GM23338 (cell line): ENCODE results near the gene TBC1D12. TPM values are rescaled to one million over a fixed set of nuclear protein-coding genes. Genes with fewer than 3 reads are reported as not detected.

ENCODE experiments used
- ATAC-seq: fragments of 200-7000 bp; cut with Tn5 transposase; 3 replicates; pipeline ENCODE4 v1.9.1; 2020
- DNase-seq: peaks from one replicate; pipeline ENCODE4 v3.0.0-alpha.2; 2015; ENCODE audit warnings: low spot score
- H2AFZ ChIP-seq: fragments of 200-600 bp; sonication (generic); 2 replicates; pipeline ENCODE4 v1.8.0; 2016; ENCODE audit warnings: antibody characterized with exemption, mild to moderate bottlenecking, moderate library complexity
- H3F3A ChIP-seq: fragments of 200-600 bp; sonication (generic); replicated peaks from 2 replicates; pipeline ENCODE4 v1.8.0; 2017; ENCODE audit warnings: antibody characterized with exemption, mixed run types, low read depth
- H3K27ac ChIP-seq: fragments of 200-600 bp; sonication (generic); 2 replicates; pipeline ENCODE4 v1.6.1; 2016; ENCODE audit warnings: low read depth
- H3K27me3 ChIP-seq: fragments of 200-600 bp; sonication (generic); 2 replicates; pipeline ENCODE4 v1.8.0; 2016; ENCODE audit warnings: mild to moderate bottlenecking, mixed run types, moderate library complexity; ENCODE audit not compliant: insufficient read depth
- H3K36me3 ChIP-seq: fragments of 200-600 bp; sonication (generic); 2 replicates; pipeline ENCODE4 v1.8.0; 2016; ENCODE audit warnings: mild to moderate bottlenecking; ENCODE audit not compliant: insufficient read depth
- H3K4me1 ChIP-seq: fragments of 200-600 bp; sonication (generic); 2 replicates; pipeline ENCODE4 v1.8.0; 2016; ENCODE audit warnings: mild to moderate bottlenecking, moderate library complexity; ENCODE audit not compliant: insufficient read depth
- H3K4me2 ChIP-seq: fragments of 200-600 bp; sonication (generic); 2 replicates; pipeline ENCODE4 v1.7.1; 2017; ENCODE audit warnings: mixed run types
- H3K4me3 ChIP-seq: fragments of 200-600 bp; sonication (generic); 2 replicates; pipeline ENCODE4 v1.6.1; 2016; ENCODE audit warnings: mixed run types
- H3K79me2 ChIP-seq: fragments of 200-600 bp; sonication (generic); replicated peaks from 2 replicates; pipeline ENCODE4 v1.8.0; 2017; ENCODE audit warnings: mild to moderate bottlenecking; ENCODE audit not compliant: insufficient read depth
- H3K9me2 ChIP-seq: fragments of 200-600 bp; sonication (generic); 2 replicates; pipeline ENCODE4 v1.8.0; 2017; ENCODE audit not compliant: insufficient read depth
- H4K20me1 ChIP-seq: fragments of 200-600 bp; sonication (generic); replicated peaks from 2 replicates; pipeline ENCODE4 v1.8.0; 2017; ENCODE audit warnings: mild to moderate bottlenecking; ENCODE audit not compliant: insufficient read depth
- H3K27ac Mint-ChIP-seq: 2 replicates; pipeline ENCODE4 v1.8.0; 2020; ENCODE audit warnings: inconsistent platforms, mild to moderate bottlenecking, moderate library complexity, mixed read lengths
- H3K27me3 Mint-ChIP-seq: 3 replicates; pipeline ENCODE4 v1.8.0; 2022; ENCODE audit warnings: low read depth, mild to moderate bottlenecking, moderate library complexity, mixed read lengths, inconsistent platforms; ENCODE audit not compliant: insufficient read depth, poor library complexity
- H3K36me3 Mint-ChIP-seq: 3 replicates; pipeline ENCODE4 v1.8.0; 2021; ENCODE audit warnings: low read depth, mild to moderate bottlenecking, inconsistent platforms, moderate library complexity, mixed read lengths
- H3K4me1 Mint-ChIP-seq: 3 replicates; pipeline ENCODE4 v1.8.0; 2020; ENCODE audit warnings: mild to moderate bottlenecking, inconsistent platforms, mixed read lengths
- H3K4me3 Mint-ChIP-seq: 3 replicates; pipeline ENCODE4 v1.8.0; 2021; ENCODE audit warnings: moderate library complexity, mild to moderate bottlenecking, inconsistent platforms, mixed read lengths
- H3K9me3 Mint-ChIP-seq: 3 replicates; pipeline ENCODE4 v1.8.0; 2020; ENCODE audit warnings: moderate library complexity, mild to moderate bottlenecking, inconsistent platforms, mixed read lengths
- CREB1 ChIP-seq: fragments of 250-450 bp; sonication (Bioruptor Pico); IDR thresholded peaks from 2 replicates; pipeline ENCODE4 v1.5.0; 2020; ENCODE audit warnings: low read depth, mild to moderate bottlenecking, moderate library complexity
- EZH2 ChIP-seq: fragments of 200-600 bp; sonication (generic); IDR thresholded peaks from one replicate; pipeline ENCODE4 v1.8.0; 2017; ENCODE audit warnings: antibody characterized with exemption, mild to moderate bottlenecking, low read depth; ENCODE audit not compliant: unreplicated experiment
- EZH2phosphoT487 ChIP-seq: fragments of 200-600 bp; sonication (generic); IDR thresholded peaks from one replicate; pipeline ENCODE4 v1.8.1; 2018; ENCODE audit warnings: antibody characterized with exemption; ENCODE audit not compliant: unreplicated experiment
- JUNB ChIP-seq: IDR thresholded peaks from one replicate; pipeline ENCODE4 v1.6.1; 2016; ENCODE audit warnings: antibody characterized with exemption; ENCODE audit not compliant: unreplicated experiment
- NANOG ChIP-seq: IDR thresholded peaks from 2 replicates; pipeline ENCODE4 v1.6.1; 2016; ENCODE audit warnings: antibody characterized with exemption, borderline replicate concordance
- POLR2AphosphoS5 ChIP-seq: IDR thresholded peaks from 2 replicates; pipeline ENCODE4 v1.6.1; 2016; ENCODE audit warnings: antibody characterized with exemption, low read depth
- STAT1 ChIP-seq: IDR thresholded peaks from one replicate; pipeline ENCODE4 v1.6.1; 2016; ENCODE audit warnings: antibody characterized with exemption; ENCODE audit not compliant: unreplicated experiment
- ZNF114 ChIP-seq: fragments of 250-450 bp; sonication (Bioruptor Pico); IDR thresholded peaks from 2 replicates; pipeline ENCODE4 v1.5.0; 2020; ENCODE audit warnings: mild to moderate bottlenecking, moderate library complexity
- ZNF331 ChIP-seq: fragments of 250-450 bp; sonication (Bioruptor Pico); IDR thresholded peaks from 2 replicates; pipeline ENCODE4 v1.5.0; 2020; ENCODE audit warnings: low read depth, mild to moderate bottlenecking, moderate library complexity
- ZNF462 ChIP-seq: fragments of 250-450 bp; sonication (Bioruptor Pico); IDR thresholded peaks from 2 replicates; pipeline ENCODE4 v1.5.0; 2020; ENCODE audit warnings: mild to moderate bottlenecking, moderate library complexity
- polyA plus RNA-seq: library from polyadenylated mRNA; unstranded; fragments of >200 nt; fragmentation: Nextera tagmentation; extraction: Ambion mirVana; gene quantifications from 2 replicates; pipeline ENCODE4 v1.2.1, GENCODE V29; 2016
- total RNA-seq: library from RNA; depleted of rRNA; stranded (reverse); fragments of >200 nt; shearing (Covaris generic); gene quantifications from 2 replicates; pipeline ENCODE4 v1.2.3, GENCODE V29; 2014
- TF ChIP-seq, protein P1 (sequence below), 2 experiments: fragments of 200-600 bp in 1 of 2; sonication (generic) in 1 of 2; conservative IDR thresholded peaks; 2 replicates each; pipeline versions ENCODE4 v1.5.1 to v1.6.1; 2016 to 2017; ENCODE audit warnings: antibody characterized with exemption in 2 of 2, low read depth in 2 of 2, mild to moderate bottlenecking in 2 of 2, moderate library complexity in 1 of 2
- TF ChIP-seq, protein P2 (sequence below): IDR thresholded peaks from 2 replicates; pipeline ENCODE4 v1.6.1; 2016; ENCODE audit warnings: antibody characterized with exemption
- TF ChIP-seq, protein P3 (sequence below): IDR thresholded peaks from one replicate; pipeline ENCODE4 v1.6.1; 2018; ENCODE audit warnings: antibody characterized with exemption; ENCODE audit not compliant: unreplicated experiment

Gene TBC1D12
- total and polyA plus RNA-seq, 2 experiments from 2014 or later: 2.3 to 3.6 TPM

GRCh38 chr10:94487575-94487974 is 85.2 kb downstream of the TBC1D12 start:
- H3K4me1 Mint-ChIP-seq: peaks cover 6% of the 10 kb centered on the region; the same call in 2 of the 3 replicates
- H3K36me3 ChIP-seq: no peaks in the 10 kb centered on the region
- H2AFZ ChIP-seq: no peak overlapping the region
- H3K4me3 Mint-ChIP-seq: no peak overlapping the region
- no peak for TF ChIP-seq NANOG
- no peak for TF ChIP-seq EZH2phosphoT487
- TF ChIP-seq ZNF331: no peak
- TF ChIP-seq, protein P1, sequence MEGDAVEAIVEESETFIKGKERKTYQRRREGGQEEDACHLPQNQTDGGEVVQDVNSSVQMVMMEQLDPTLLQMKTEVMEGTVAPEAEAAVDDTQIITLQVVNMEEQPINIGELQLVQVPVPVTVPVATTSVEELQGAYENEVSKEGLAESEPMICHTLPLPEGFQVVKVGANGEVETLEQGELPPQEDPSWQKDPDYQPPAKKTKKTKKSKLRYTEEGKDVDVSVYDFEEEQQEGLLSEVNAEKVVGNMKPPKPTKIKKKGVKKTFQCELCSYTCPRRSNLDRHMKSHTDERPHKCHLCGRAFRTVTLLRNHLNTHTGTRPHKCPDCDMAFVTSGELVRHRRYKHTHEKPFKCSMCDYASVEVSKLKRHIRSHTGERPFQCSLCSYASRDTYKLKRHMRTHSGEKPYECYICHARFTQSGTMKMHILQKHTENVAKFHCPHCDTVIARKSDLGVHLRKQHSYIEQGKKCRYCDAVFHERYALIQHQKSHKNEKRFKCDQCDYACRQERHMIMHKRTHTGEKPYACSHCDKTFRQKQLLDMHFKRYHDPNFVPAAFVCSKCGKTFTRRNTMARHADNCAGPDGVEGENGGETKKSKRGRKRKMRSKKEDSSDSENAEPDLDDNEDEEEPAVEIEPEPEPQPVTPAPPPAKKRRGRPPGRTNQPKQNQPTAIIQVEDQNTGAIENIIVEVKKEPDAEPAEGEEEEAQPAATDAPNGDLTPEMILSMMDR (conservative IDR thresholded peaks at IDR 0.05; ENCODE audit: low read depth in 2 of 2): no peak
- no peak for TF ChIP-seq POLR2AphosphoS5
- TF ChIP-seq JUNB: no peak
- TF ChIP-seq, protein P2, sequence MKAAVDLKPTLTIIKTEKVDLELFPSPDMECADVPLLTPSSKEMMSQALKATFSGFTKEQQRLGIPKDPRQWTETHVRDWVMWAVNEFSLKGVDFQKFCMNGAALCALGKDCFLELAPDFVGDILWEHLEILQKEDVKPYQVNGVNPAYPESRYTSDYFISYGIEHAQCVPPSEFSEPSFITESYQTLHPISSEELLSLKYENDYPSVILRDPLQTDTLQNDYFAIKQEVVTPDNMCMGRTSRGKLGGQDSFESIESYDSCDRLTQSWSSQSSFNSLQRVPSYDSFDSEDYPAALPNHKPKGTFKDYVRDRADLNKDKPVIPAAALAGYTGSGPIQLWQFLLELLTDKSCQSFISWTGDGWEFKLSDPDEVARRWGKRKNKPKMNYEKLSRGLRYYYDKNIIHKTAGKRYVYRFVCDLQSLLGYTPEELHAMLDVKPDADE: no peak
- TF ChIP-seq ZNF114 (CRISPR knock-in tag): no peak
- TF ChIP-seq ZNF462: no peak
- no peak for TF ChIP-seq CREB1 (CRISPR knock-in tag)
- TF ChIP-seq, protein P3, sequence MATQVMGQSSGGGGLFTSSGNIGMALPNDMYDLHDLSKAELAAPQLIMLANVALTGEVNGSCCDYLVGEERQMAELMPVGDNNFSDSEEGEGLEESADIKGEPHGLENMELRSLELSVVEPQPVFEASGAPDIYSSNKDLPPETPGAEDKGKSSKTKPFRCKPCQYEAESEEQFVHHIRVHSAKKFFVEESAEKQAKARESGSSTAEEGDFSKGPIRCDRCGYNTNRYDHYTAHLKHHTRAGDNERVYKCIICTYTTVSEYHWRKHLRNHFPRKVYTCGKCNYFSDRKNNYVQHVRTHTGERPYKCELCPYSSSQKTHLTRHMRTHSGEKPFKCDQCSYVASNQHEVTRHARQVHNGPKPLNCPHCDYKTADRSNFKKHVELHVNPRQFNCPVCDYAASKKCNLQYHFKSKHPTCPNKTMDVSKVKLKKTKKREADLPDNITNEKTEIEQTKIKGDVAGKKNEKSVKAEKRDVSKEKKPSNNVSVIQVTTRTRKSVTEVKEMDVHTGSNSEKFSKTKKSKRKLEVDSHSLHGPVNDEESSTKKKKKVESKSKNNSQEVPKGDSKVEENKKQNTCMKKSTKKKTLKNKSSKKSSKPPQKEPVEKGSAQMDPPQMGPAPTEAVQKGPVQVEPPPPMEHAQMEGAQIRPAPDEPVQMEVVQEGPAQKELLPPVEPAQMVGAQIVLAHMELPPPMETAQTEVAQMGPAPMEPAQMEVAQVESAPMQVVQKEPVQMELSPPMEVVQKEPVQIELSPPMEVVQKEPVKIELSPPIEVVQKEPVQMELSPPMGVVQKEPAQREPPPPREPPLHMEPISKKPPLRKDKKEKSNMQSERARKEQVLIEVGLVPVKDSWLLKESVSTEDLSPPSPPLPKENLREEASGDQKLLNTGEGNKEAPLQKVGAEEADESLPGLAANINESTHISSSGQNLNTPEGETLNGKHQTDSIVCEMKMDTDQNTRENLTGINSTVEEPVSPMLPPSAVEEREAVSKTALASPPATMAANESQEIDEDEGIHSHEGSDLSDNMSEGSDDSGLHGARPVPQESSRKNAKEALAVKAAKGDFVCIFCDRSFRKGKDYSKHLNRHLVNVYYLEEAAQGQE: no peak
- TF ChIP-seq EZH2: no peak
- no peak for TF ChIP-seq STAT1
- H3K9me3 Mint-ChIP-seq: peaks cover 10% of the 10 kb centered on the region; the same call in 2 of the 3 replicates
- no peak for DNase-seq
- H3K4me1 ChIP-seq: no peaks in the 10 kb centered on the region
- ATAC-seq: no peak
- H3K4me3 ChIP-seq: no peak overlapping the region
- no peaks in the 10 kb centered on the region for H3K27me3 Mint-ChIP-seq
- H3K4me2 ChIP-seq: no peak overlapping the region
- H3K36me3 Mint-ChIP-seq: no peaks in the 10 kb centered on the region
- H4K20me1 ChIP-seq: no peaks in the 10 kb centered on the region
- H3K9me2 ChIP-seq: no peaks in the 10 kb centered on the region
- H3K27me3 ChIP-seq: no peaks in the 10 kb centered on the region
- H3K27ac ChIP-seq: no peak overlapping the region
- H3K27ac Mint-ChIP-seq: no peak overlapping the region
- no peaks in the 10 kb centered on the region for H3F3A ChIP-seq
- H3K79me2 ChIP-seq: no peaks in the 10 kb centered on the region
